Measurements from ENCODE around the gene GSTM4. TPM values are rescaled to one million over a fixed set of nuclear protein-coding genes. Genes with fewer than 3 reads are reported as not detected.
"Not testable (repeated sequence)": the region's sequence is repeated elsewhere in the genome, so short reads cannot be mapped to it uniquely, and the experiment has no call there.

Gene GSTM4
- total RNA-seq, 1 experiment from 2014 or later: 11.9 TPM

GRCh38 chr1:109705411-109705810, 49.5 kb downstream of the GSTM4 start:
- BruUV-seq (replicated peaks): no TSS peak
- Histone ChIP-seq H3K36me3 (ENCODE audit: control insufficient read depth, insufficient read depth, low read length) (no peaks in the 10 kb centered on the region), H3K27me3 (replicated peaks; ENCODE audit: control insufficient read depth, insufficient read depth, low read length) (no peaks in the 10 kb centered on the region), H3K9me3 (no peaks in the 10 kb centered on the region; the same call in 1 of the 2 replicates), H3K4me3 (ENCODE audit: low read depth, low read length) (no peak overlapping the region), H3K4me1 (no peaks in the 10 kb centered on the region)
- CTCF ChIA-PET: interaction anchor here (0.9 kb wide), 1 partner anchor 65 kb away, joined by 4 read pairs; no protein-coding TSS in a partner anchor
- Mint-ChIP-seq H3K27me3 (ENCODE audit: insufficient read depth, unreplicated experiment) (no peaks in the 10 kb centered on the region), H3K36me3 (ENCODE audit: insufficient read depth, unreplicated experiment) (no peaks in the 10 kb centered on the region), H3K4me1 (ENCODE audit: low read depth, unreplicated experiment) (no peaks in the 10 kb centered on the region), H3K4me3 (ENCODE audit: unreplicated experiment) (no peak overlapping the region), H3K9me3 (ENCODE audit: unreplicated experiment) (peaks cover 38% of the 10 kb centered on the region), H3K27ac (ENCODE audit: unreplicated experiment) (no peak overlapping the region)
- no peak for DNase-seq
- intact Hi-C loops (cut with micrococcal nuclease; ENCODE audit: unreplicated experiment): no loop called here
- POLR2A ChIA-PET: no interaction called here
- no peak for TF ChIP-seq CTCF (IDR thresholded peaks at IDR 0.05; ENCODE audit: insufficient read depth in 1 of 2, low read depth in 1 of 2, low read length in 1 of 2, severe bottlenecking in 1 of 2, unreplicated experiment in 1 of 2)

GRCh38 chr1:109708949-109709348, 53.0 kb downstream of the GSTM4 start:
- intact Hi-C loops (cut with micrococcal nuclease; ENCODE audit: unreplicated experiment); H3K27me3 ChIP-seq (replicated peaks; ENCODE audit: control insufficient read depth, insufficient read depth, low read length); H3K4me1 ChIP-seq; H3K4me3 ChIP-seq (ENCODE audit: low read depth, low read length); BruUV-seq (replicated peaks); H3K4me1 Mint-ChIP-seq (ENCODE audit: low read depth, unreplicated experiment); H3K27ac Mint-ChIP-seq (ENCODE audit: unreplicated experiment); H3K4me3 Mint-ChIP-seq (ENCODE audit: unreplicated experiment); H3K9me3 ChIP-seq; H3K27me3 Mint-ChIP-seq (ENCODE audit: insufficient read depth, unreplicated experiment); H3K36me3 Mint-ChIP-seq (ENCODE audit: insufficient read depth, unreplicated experiment); H3K36me3 ChIP-seq (ENCODE audit: control insufficient read depth, insufficient read depth, low read length); POLR2A ChIA-PET; DNase-seq: not testable (repeated sequence)
- CTCF ChIA-PET: interaction anchor here (0.6 kb wide), 1 partner anchor 432 kb away, joined by 4 read pairs; no protein-coding TSS in a partner anchor
- H3K9me3 Mint-ChIP-seq (ENCODE audit: unreplicated experiment): peaks cover 34% of the 10 kb centered on the region

- peaks cover 26% of the 10 kb centered on the region for H3K9me3 Mint-ChIP-seq (ENCODE audit: unreplicated experiment)
- POLR2A ChIA-PET; BruUV-seq (replicated peaks); H3K27me3 ChIP-seq (replicated peaks; ENCODE audit: control insufficient read depth, insufficient read depth, low read length); H3K4me1 Mint-ChIP-seq (ENCODE audit: low read depth, unreplicated experiment); intact Hi-C loops (cut with micrococcal nuclease; ENCODE audit: unreplicated experiment); H3K4me3 ChIP-seq (ENCODE audit: low read depth, low read length); H3K36me3 ChIP-seq (ENCODE audit: control insufficient read depth, insufficient read depth, low read length); H3K9me3 ChIP-seq; H3K36me3 Mint-ChIP-seq (ENCODE audit: insufficient read depth, unreplicated experiment); H3K27me3 Mint-ChIP-seq (ENCODE audit: insufficient read depth, unreplicated experiment); H3K4me3 Mint-ChIP-seq (ENCODE audit: unreplicated experiment); DNase-seq; H3K27ac Mint-ChIP-seq (ENCODE audit: unreplicated experiment); H3K4me1 ChIP-seq: not testable (repeated sequence)
- CTCF ChIA-PET: interaction anchor here (0.6 kb wide), 1 partner anchor 433 kb away, joined by 4 read pairs; no protein-coding TSS in a partner anchor
Measured at GRCh38 chr1:109709822-109710221, 53.9 kb downstream of the GSTM4 start.

Other genes with a start within 250 kb of the GSTM4 start
- gene PSMA5, start 229.7 kb upstream of the GSTM4 start, total RNA-seq (2022): 82.7 and 97.8 TPM in 2 replicates
- gene SYPL2, start 189.6 kb upstream of the GSTM4 start, total RNA-seq (2022): 0.32 and 0.45 TPM in 2 replicates
- gene ATXN7L2, start 172.2 kb upstream of the GSTM4 start, total RNA-seq (2022): 3.9 and 4.0 TPM in 2 replicates
- gene CYB561D1, start 162.0 kb upstream of the GSTM4 start, total RNA-seq (2022): 6.6 and 7.3 TPM in 2 replicates
- 1.1 and 1.5 TPM in 2 replicates for gene AMIGO1, start 146.4 kb upstream of the GSTM4 start, total RNA-seq (2022)
- gene GPR61, start 116.2 kb upstream of the GSTM4 start, total RNA-seq (2022): not detected in 2 replicates
- gene GNAI3, start 107.5 kb upstream of the GSTM4 start, total RNA-seq (2022): 6.2 and 6.4 TPM in 2 replicates
- not detected in 2 replicates for gene GNAT2, start 36.5 kb upstream of the GSTM4 start, total RNA-seq (2022)
- gene AMPD2, start 36.3 kb upstream of the GSTM4 start, total RNA-seq (2022): 40.3 and 47.8 TPM in 2 replicates
- gene GSTM2, start 12.0 kb downstream of the GSTM4 start, total RNA-seq (2022): 0.84 and 1.7 TPM in 2 replicates
- gene GSTM1, start 31.7 kb downstream of the GSTM4 start, total RNA-seq (2022): not detected in 2 replicates
- 6.0 and 9.1 TPM in 2 replicates for gene GSTM5, start 56.2 kb downstream of the GSTM4 start, total RNA-seq (2022)
- gene GSTM3, start 84.9 kb downstream of the GSTM4 start, total RNA-seq (2022): 8.9 and 10.6 TPM in 2 replicates
- 15.3 and 18.5 TPM in 2 replicates for gene EPS8L3, start 107.8 kb downstream of the GSTM4 start, total RNA-seq (2022)